HPDE6-E6E7 (cell line): Measurements from ENCODE around the gene PNRC1.
"Not testable (repeated sequence)": the region's sequence is repeated elsewhere in the genome, so short reads cannot be mapped to it uniquely, and the experiment has no call there.

Experiments used
- DNase-seq: peaks from one replicate; pipeline ENCODE4 v3.0.0; 2011; ENCODE audit warnings: missing footprints; ENCODE audit errors: extremely low spot score

PNRC1 gene

GRCh38 chr6:89110284-89110683, 29.7 kb downstream of the PNRC1 start:
- no peak for DNase-seq

GRCh38 chr6:89111933-89112332, 31.4 kb downstream of the PNRC1 start:
- no peak for DNase-seq

GRCh38 chr6:89116702-89117101, 36.2 kb downstream of the PNRC1 start:
- DNase-seq, result no peak

GRCh38 chr6:89117211-89118108, 36.9 kb downstream of the PNRC1 start, which contains the start of gene SRSF12:
SRSF12 (minus strand) TSS chr6:89118071; CDS start chr6:89117887, 184 bp downstream.
- no peak for DNase-seq

GRCh38 chr6:89118931-89119330, 38.4 kb downstream of the PNRC1 start:
- DNase-seq, result no peak

GRCh38 chr6:89120371-89120770, 39.8 kb downstream of the PNRC1 start:
- DNase-seq, result no peak

GRCh38 chr6:89121934-89122333, 41.4 kb downstream of the PNRC1 start:
- DNase-seq, result no peak

GRCh38 chr6:89122625-89123024, 42.1 kb downstream of the PNRC1 start:
- no peak for DNase-seq

GRCh38 chr6:89128256-89128671, 47.7 kb downstream of the PNRC1 start:
- not testable (repeated sequence) for DNase-seq

- DNase-seq, result no peak
Observed at GRCh38 chr6:89131599-89131998, 51.0 kb downstream of the PNRC1 start.

GRCh38 chr6:89132057-89132456, 51.5 kb downstream of the PNRC1 start:
- DNase-seq, result no peak

- no peak for DNase-seq
Observed at GRCh38 chr6:89133981-89134380, 53.4 kb downstream of the PNRC1 start.

- no peak for DNase-seq
Observed at GRCh38 chr6:89134723-89135122, 54.2 kb downstream of the PNRC1 start.
